SU-DHL-6 (cell line): ENCODE measurements around the gene KDELR1.
A peak's percentile ranks its signal among the peaks of the same experiment; 100 is the strongest.

Experiments
- H2AFZ ChIP-seq: fragments of 200-600 bp; sonication (generic); 2 replicates; pipeline ENCODE4 v1.6.1; 2014; ENCODE audit warnings: low read depth, mild to moderate bottlenecking, moderate library complexity, mixed read lengths, antibody characterized with exemption, low read length; ENCODE audit not compliant: severe bottlenecking
- H3F3A ChIP-seq: fragments of 200-600 bp; shearing (Covaris generic); 2 replicates; pipeline ENCODE4 v1.6.0; 2016; ENCODE audit warnings: antibody characterized with exemption, mild to moderate bottlenecking; ENCODE audit not compliant: insufficient read depth
- H3K27ac ChIP-seq: fragments of 200-600 bp; sonication (generic); 2 replicates; pipeline ENCODE4 v1.5.1; 2016; ENCODE audit warnings: low read depth, mild to moderate bottlenecking, low read length, moderate library complexity, mixed read lengths
- H3K27me3 ChIP-seq: fragments of 200-600 bp; sonication (generic), shearing (Covaris generic); 2 replicates; pipeline ENCODE4 v1.6.0; 2014; ENCODE audit warnings: mild to moderate bottlenecking, low read length
- H3K36me3 ChIP-seq: fragments of 200-600 bp; sonication (generic); 2 replicates; pipeline ENCODE4 v1.6.1; 2014; ENCODE audit warnings: mild to moderate bottlenecking, low read length, mixed read lengths
- H3K4me2 ChIP-seq: fragments of 300-600, 200-600 bp; shearing (Covaris generic), sonication (generic); 2 replicates; pipeline ENCODE4 v1.6.0; 2014; ENCODE audit warnings: low read length, low read depth, mild to moderate bottlenecking; ENCODE audit not compliant: poor library complexity, severe bottlenecking
- H3K4me3 ChIP-seq: fragments of 200-600 bp; sonication (generic); 2 replicates; pipeline ENCODE4 v1.5.1; 2014; ENCODE audit warnings: antibody characterized with exemption, low read length, mild to moderate bottlenecking, mixed read lengths; ENCODE audit not compliant: insufficient read depth, poor library complexity, severe bottlenecking
- H3K79me2 ChIP-seq: fragments of 200-600 bp; sonication (generic); 2 replicates; pipeline ENCODE4 v1.6.1; 2014; ENCODE audit warnings: mild to moderate bottlenecking, low read length, moderate library complexity; ENCODE audit not compliant: insufficient read depth
- H3K9ac ChIP-seq: fragments of 200-600 bp; sonication (generic); 2 replicates; pipeline ENCODE4 v1.7.0; 2014; ENCODE audit warnings: mild to moderate bottlenecking, low read length
- H3K9me2 ChIP-seq: fragments of 200-600 bp; sonication (generic); replicated peaks from 2 replicates; pipeline ENCODE4 v1.6.1; 2014; ENCODE audit warnings: low read length; ENCODE audit not compliant: insufficient read depth
- H3K9me3 ChIP-seq: fragments of 200-600 bp; sonication (generic); 2 replicates; pipeline ENCODE4 v1.6.1; 2014; ENCODE audit warnings: low read length, mixed read lengths; ENCODE audit not compliant: insufficient read depth
- H4K20me1 ChIP-seq: fragments of 200-600 bp; sonication (generic); 2 replicates; pipeline ENCODE4 v1.6.1; 2014; ENCODE audit warnings: low read depth, mild to moderate bottlenecking, antibody characterized with exemption, low read length, moderate library complexity, mixed read lengths
- EZH2phosphoT487 ChIP-seq: fragments of 200-600 bp; sonication (generic), shearing (Covaris generic); conservative IDR thresholded peaks from 2 replicates; pipeline ENCODE4 v1.6.1; 2018; ENCODE audit warnings: mild to moderate bottlenecking, antibody characterized with exemption, low read length, moderate library complexity, mixed read lengths
- TF ChIP-seq, protein P1 (sequence below): fragments of 200-600 bp; sonication (generic); IDR thresholded peaks from one replicate; pipeline ENCODE4 v1.5.1; 2017; ENCODE audit warnings: antibody characterized with exemption, mild to moderate bottlenecking, low read length, moderate library complexity; ENCODE audit not compliant: insufficient read depth, poor library complexity, severe bottlenecking

KDELR1 gene

DNA sequence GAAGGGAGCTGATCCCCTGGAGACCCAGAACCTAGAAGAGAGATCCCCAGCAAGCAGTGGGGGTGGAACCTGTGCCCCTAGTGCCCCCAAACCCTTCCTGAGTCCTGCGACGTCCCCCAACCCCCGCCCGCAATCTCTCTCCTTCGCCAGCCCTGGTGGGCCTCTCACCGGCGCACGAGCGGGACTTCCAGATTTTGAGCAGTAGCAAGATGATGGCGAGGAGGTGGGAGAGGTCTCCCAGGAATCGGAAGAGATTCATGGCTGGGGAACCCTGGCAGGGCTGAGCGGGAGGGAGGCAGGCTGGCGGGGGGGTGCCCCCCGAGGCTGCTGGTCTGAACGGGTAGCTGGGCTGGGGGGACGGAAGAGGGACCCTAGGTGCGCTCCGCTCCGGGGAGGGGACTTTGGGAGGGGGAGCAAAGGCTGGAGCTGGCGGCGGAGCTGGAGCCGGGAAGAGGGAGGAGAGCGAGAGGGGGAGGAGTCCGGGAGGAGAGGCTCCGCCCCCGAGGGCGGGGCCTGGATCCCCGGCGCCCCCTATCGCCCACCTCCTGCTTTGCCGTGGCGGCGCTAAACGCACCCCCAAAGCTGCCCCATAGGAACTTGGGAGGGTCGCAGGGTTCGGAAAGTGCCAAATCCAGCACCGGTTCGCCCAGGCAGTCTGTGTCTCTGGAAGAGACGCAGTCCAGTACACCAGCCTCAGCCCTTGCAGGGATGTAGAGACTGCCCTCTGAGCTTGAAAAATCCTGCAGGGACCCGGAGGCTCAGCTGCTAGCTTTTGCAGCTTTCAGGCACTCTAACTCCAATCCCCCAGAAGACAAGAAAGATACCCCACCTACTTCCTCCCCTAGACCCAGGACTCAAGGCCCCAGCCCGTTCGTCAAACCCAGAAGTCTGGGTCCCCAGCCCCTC, at the start of gene KDELR1:
Gene KDELR1, minus strand, starts transcription at position 452 of the 906 bp plus-strand sequence. Its CDS starts 193 bp downstream, at position 259.
- no peaks in the 10 kb centered on the region for H3F3A ChIP-seq
- H3K36me3 ChIP-seq = peaks cover 4% of the 10 kb centered on the region; the same call in 1 of the 2 replicates
- TF ChIP-seq, protein P1, sequence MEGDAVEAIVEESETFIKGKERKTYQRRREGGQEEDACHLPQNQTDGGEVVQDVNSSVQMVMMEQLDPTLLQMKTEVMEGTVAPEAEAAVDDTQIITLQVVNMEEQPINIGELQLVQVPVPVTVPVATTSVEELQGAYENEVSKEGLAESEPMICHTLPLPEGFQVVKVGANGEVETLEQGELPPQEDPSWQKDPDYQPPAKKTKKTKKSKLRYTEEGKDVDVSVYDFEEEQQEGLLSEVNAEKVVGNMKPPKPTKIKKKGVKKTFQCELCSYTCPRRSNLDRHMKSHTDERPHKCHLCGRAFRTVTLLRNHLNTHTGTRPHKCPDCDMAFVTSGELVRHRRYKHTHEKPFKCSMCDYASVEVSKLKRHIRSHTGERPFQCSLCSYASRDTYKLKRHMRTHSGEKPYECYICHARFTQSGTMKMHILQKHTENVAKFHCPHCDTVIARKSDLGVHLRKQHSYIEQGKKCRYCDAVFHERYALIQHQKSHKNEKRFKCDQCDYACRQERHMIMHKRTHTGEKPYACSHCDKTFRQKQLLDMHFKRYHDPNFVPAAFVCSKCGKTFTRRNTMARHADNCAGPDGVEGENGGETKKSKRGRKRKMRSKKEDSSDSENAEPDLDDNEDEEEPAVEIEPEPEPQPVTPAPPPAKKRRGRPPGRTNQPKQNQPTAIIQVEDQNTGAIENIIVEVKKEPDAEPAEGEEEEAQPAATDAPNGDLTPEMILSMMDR = peak; percentile 89
- TF ChIP-seq EZH2phosphoT487 = no peak
- no peaks in the 10 kb centered on the region for H3K9me3 ChIP-seq
- H2AFZ ChIP-seq = peak within 1 kb of the TSS; percentile 74
- peaks cover 3% of the 10 kb centered on the region; the same call in 1 of the 2 replicates for H3K79me2 ChIP-seq
- H3K27ac ChIP-seq = peak within 1 kb of the TSS; percentile 53
- no peaks in the 10 kb centered on the region for H4K20me1 ChIP-seq
- peak within 1 kb of the TSS; percentile 89 for H3K9ac ChIP-seq
- H3K9me2 ChIP-seq = no peaks in the 10 kb centered on the region
- peak within 1 kb of the TSS; percentile 95 for H3K4me3 ChIP-seq
- no peaks in the 10 kb centered on the region for H3K27me3 ChIP-seq
- H3K4me2 ChIP-seq = peak within 1 kb of the TSS; percentile 81

DNA sequence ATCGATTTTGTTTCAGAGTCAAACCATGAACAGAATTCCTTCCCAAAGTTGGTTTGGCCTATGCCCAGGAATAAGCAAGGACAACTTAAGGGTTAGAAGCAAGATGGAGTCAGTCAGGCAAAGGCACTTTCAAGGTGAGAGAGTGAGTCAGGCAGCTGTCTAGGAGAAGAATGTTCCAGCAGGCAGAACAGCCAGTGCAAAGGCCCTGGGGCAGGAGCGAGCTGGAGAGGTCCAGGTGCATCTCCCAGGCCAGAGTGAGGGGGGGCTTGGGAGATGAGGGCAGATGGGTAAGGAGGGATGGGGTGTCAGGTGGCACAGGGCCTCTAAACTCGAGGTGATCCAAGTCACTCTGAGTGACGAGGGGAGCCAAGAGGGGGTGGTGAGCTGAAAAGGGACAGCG, 45.2 kb upstream of the KDELR1 start:
- no peak overlapping the region for H3K4me3 ChIP-seq
- H2AFZ ChIP-seq = no peak overlapping the region
- no peaks in the 10 kb centered on the region for H4K20me1 ChIP-seq
- TF ChIP-seq, protein P1 = no peak
- TF ChIP-seq EZH2phosphoT487 = no peak
- no peaks in the 10 kb centered on the region for H3K79me2 ChIP-seq
- H3K9me2 ChIP-seq = no peaks in the 10 kb centered on the region
- H3K9ac ChIP-seq = no peak overlapping the region
- no peaks in the 10 kb centered on the region for H3F3A ChIP-seq
- no peaks in the 10 kb centered on the region for H3K27me3 ChIP-seq
- no peak overlapping the region for H3K4me2 ChIP-seq
- H3K36me3 ChIP-seq = no peaks in the 10 kb centered on the region
- H3K27ac ChIP-seq = no peak overlapping the region
- H3K9me3 ChIP-seq = no peaks in the 10 kb centered on the region

DNA sequence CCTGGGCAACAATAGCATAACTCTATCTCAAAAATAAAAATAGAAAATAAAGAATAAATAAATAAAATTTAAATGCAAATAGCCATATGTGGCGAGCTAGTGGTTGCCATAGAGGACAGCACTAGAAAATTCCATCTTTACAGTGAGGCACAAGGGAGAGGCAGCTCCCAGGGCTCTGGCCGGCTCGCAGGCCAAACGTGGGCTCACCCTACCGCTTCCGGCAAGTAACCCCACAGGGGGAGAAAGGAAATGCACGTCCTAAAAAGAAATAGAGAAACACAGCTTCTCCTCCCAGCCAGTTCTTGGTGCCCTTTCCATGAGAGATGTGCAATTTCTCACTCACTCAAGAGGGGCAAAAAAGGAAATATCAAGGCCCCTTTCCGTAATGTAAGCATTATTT, 42.0 kb upstream of the KDELR1 start:
- Histone ChIP-seq H3K4me2 (no peak overlapping the region), H3K36me3 (no peaks in the 10 kb centered on the region), H3K27ac (no peak overlapping the region), H3K27me3 (no peaks in the 10 kb centered on the region), H3K4me3 (no peak overlapping the region), H3K79me2 (no peaks in the 10 kb centered on the region), H3F3A (no peaks in the 10 kb centered on the region), H4K20me1 (no peaks in the 10 kb centered on the region), H3K9ac (no peak overlapping the region), H3K9me2 (no peaks in the 10 kb centered on the region), H2AFZ (no peak overlapping the region), H3K9me3 (no peaks in the 10 kb centered on the region)
- TF ChIP-seq EZH2phosphoT487 = no peak
- TF ChIP-seq, protein P1 = no peak
